ENCODE measurements around the gene NR1I2. TPM values are rescaled to one million over a fixed set of nuclear protein-coding genes. Genes with fewer than 3 reads are reported as not detected.

NR1I2 gene
- total RNA-seq, 1 experiment from 2014 or later = 0.07 TPM

GRCh38 chr3:119818937-119819336 is 37.0 kb downstream of the NR1I2 start:
- no TSS peak for BruUV-seq (replicated peaks)
- POLR2A ChIA-PET = no interaction called here
- no peak for TF ChIP-seq TCF7L2 (IDR thresholded peaks at IDR 0.05; ENCODE audit: borderline replicate concordance, extremely low read depth, insufficient read depth, insufficient read length)
- TF ChIP-seq EGR1 (IDR thresholded peaks at IDR 0.05; ENCODE audit: low read depth) = no peak
- TF ChIP-seq SRF (IDR thresholded peaks at IDR 0.05; ENCODE audit: low read depth) = no peak
- TF ChIP-seq CBX3 (IDR thresholded peaks at IDR 0.05; ENCODE audit: low read depth) = no peak
- no peak for TF ChIP-seq ATF3 (IDR thresholded peaks at IDR 0.05)
- no peak for TF ChIP-seq JUND (IDR thresholded peaks at IDR 0.05)
- no peak for TF ChIP-seq FOSL1 (IDR thresholded peaks at IDR 0.05; ENCODE audit: low read depth)
- TF ChIP-seq EZH2phosphoT487 (IDR thresholded peaks at IDR 0.05; ENCODE audit: borderline replicate concordance) = no peak
- no peak for TF ChIP-seq YY1 (IDR thresholded peaks at IDR 0.05; ENCODE audit: extremely low read depth, insufficient replicate concordance, low read depth, low read length)
- no peak for TF ChIP-seq ELF1 (IDR thresholded peaks at IDR 0.05; ENCODE audit: borderline replicate concordance, low read depth)
- no peak overlapping the region for H3K4me2 ChIP-seq (ENCODE audit: low read length)
- CTCF ChIA-PET = no interaction called here
- H3K9me3 ChIP-seq (ENCODE audit: control insufficient read depth in 1 of 2, insufficient read depth in 1 of 2, low read depth in 1 of 2, low read length in 2 of 2) = no peaks in the 10 kb centered on the region
- ATAC-seq (no peak), DNase-seq (ENCODE audit: low read depth, low spot score) (no peak)
- no peak overlapping the region for H3K27ac ChIP-seq (ENCODE audit: low read depth, low read length)
- H3K27me3 ChIP-seq (ENCODE audit: insufficient read depth, low read length) = no peaks in the 10 kb centered on the region
- no peak overlapping the region for H3K9ac ChIP-seq (ENCODE audit: low read length)
- RAD21 ChIA-PET (ENCODE audit: low non-redundant PET in 1 of 2, low total read pairs in 2 of 2, uncharacterized antibody in 2 of 2, unreplicated experiment in 2 of 2) = no interaction called here
- no peak overlapping the region for H3K4me3 ChIP-seq (replicated peaks in 1 of 2; ENCODE audit: low read depth in 1 of 2, low read length in 2 of 2)
- H3K9me2 ChIP-seq (ENCODE audit: insufficient read depth) = no peaks in the 10 kb centered on the region
- H4K20me1 ChIP-seq (ENCODE audit: insufficient read depth) = no peaks in the 10 kb centered on the region
- intact Hi-C loops (cut with micrococcal nuclease) = no loop called here
- no peak overlapping the region for H2AFZ ChIP-seq (ENCODE audit: low read depth, low read length, poor library complexity, severe bottlenecking)
- no peaks in the 10 kb centered on the region for H3K36me3 ChIP-seq (ENCODE audit: control insufficient read depth in 1 of 2, insufficient read depth in 2 of 2, low read length in 2 of 2)
- no peaks in the 10 kb centered on the region for H3K79me2 ChIP-seq (ENCODE audit: insufficient read depth, low read length)
- H3K4me1 ChIP-seq (ENCODE audit: control insufficient read depth in 1 of 2, insufficient read depth in 2 of 2, low read length in 2 of 2) = no peaks in the 10 kb centered on the region

- no TSS peak for BruUV-seq (replicated peaks)
- Histone ChIP-seq H3K9me2 (ENCODE audit: insufficient read depth) (no peaks in the 10 kb centered on the region), H2AFZ (ENCODE audit: low read depth, low read length, poor library complexity, severe bottlenecking) (no peak overlapping the region), H3K4me2 (ENCODE audit: low read length) (no peak overlapping the region), H3K27ac (ENCODE audit: low read depth, low read length) (no peak overlapping the region), H3K9ac (ENCODE audit: low read length) (no peak overlapping the region), H3K36me3 (ENCODE audit: control insufficient read depth in 1 of 2, insufficient read depth in 2 of 2, low read length in 2 of 2) (no peaks in the 10 kb centered on the region), H3K79me2 (ENCODE audit: insufficient read depth, low read length) (no peaks in the 10 kb centered on the region), H4K20me1 (ENCODE audit: insufficient read depth) (no peaks in the 10 kb centered on the region), H3K4me1 (ENCODE audit: control insufficient read depth in 1 of 2, insufficient read depth in 2 of 2, low read length in 2 of 2) (no peaks in the 10 kb centered on the region), H3K9me3 (ENCODE audit: control insufficient read depth in 1 of 2, insufficient read depth in 1 of 2, low read depth in 1 of 2, low read length in 2 of 2) (no peaks in the 10 kb centered on the region), H3K27me3 (ENCODE audit: insufficient read depth, low read length) (no peaks in the 10 kb centered on the region), H3K4me3 (replicated peaks in 1 of 2; ENCODE audit: low read depth in 1 of 2, low read length in 2 of 2) (no peak overlapping the region)
- intact Hi-C loops (cut with micrococcal nuclease) = loop anchor here (5.0 kb wide), 1 partner anchor 377 kb away; no protein-coding TSS in a partner anchor
- ChIA-PET CTCF (interaction anchor here (1.0 to 1.4 kb wide), 2 partner anchors 11 to 327 kb away, joined by 5 to 6 read pairs; no protein-coding TSS in a partner anchor), RAD21 (ENCODE audit: low non-redundant PET in 1 of 2, low total read pairs in 2 of 2, uncharacterized antibody in 2 of 2, unreplicated experiment in 2 of 2) (no interaction called here), POLR2A (no interaction called here)
- DNase-seq (ENCODE audit: low read depth, low spot score) = no peak
- ATAC-seq = no peak
- TF ChIP-seq ATF3 (IDR thresholded peaks at IDR 0.05) (no peak), SIN3A (IDR thresholded peaks at IDR 0.05; ENCODE audit: low read depth) (no peak), REST (IDR thresholded peaks at IDR 0.05; ENCODE audit: low read depth) (no peak), EZH2phosphoT487 (IDR thresholded peaks at IDR 0.05; ENCODE audit: borderline replicate concordance) (no peak), EZH2 (IDR thresholded peaks at IDR 0.05) (no peak), CBX3 (IDR thresholded peaks at IDR 0.05; ENCODE audit: low read depth) (no peak), ZBTB33 (IDR thresholded peaks at IDR 0.05; ENCODE audit: extremely low read depth, insufficient replicate concordance, low read length) (no peak), SRF (IDR thresholded peaks at IDR 0.05; ENCODE audit: low read depth) (no peak), EGR1 (IDR thresholded peaks at IDR 0.05; ENCODE audit: low read depth) (no peak)
Measured at GRCh38 chr3:119819806-119820205, 37.9 kb downstream of the NR1I2 start.

All from HCT116 (cell line).